HepG2 (cell line): ENCODE data around the gene TIMM10. TPM values are rescaled to one million over a fixed set of nuclear protein-coding genes. Genes with fewer than 3 reads are reported as not detected.

Experiments
- ATAC-seq: fragments of 200-7000 bp; cut with Tn5 transposase; 3 replicates; pipeline ENCODE4 v1.9.1; 2020; ENCODE audit warnings: mild to moderate bottlenecking, moderate library complexity
- BruUV-seq: library from RNA; stranded (reverse); fragments of 400-500 nt; replicated peaks from 2 replicates; lab custom pipeline; 2021; lab: Mats Ljungman, UMichigan
- CTCF ChIA-PET: fragments of 300-600 bp; formaldehyde crosslinking; extraction: SDS; loops from one replicate; lab custom pipeline; 2021; ENCODE audit warnings: low total read pairs, inconsistent platforms, low intra/inter-chr PET ratio; lab: Yijun Ruan, JAX
- POLR2A ChIA-PET: fragments of 350-600 bp; sonication (Branson Sonifier 250); formaldehyde crosslinking; loops from one replicate; lab custom pipeline; 2020; ENCODE audit warnings: antibody characterized with exemption, inconsistent platforms; lab: Yijun Ruan, JAX
- DNase-seq: peaks from one replicate; pipeline ENCODE4 v3.0.0-alpha.2; 2015; ENCODE audit warnings: low spot score
- FAIRE-seq: peaks from 3 replicates; lab custom pipeline; 2011; peaks lifted over from hg19 to GRCh38; lab: Jason Lieb, UNC
- H2AFZ ChIP-seq: one replicate; pipeline ENCODE4 v1.6.1; 2011; ENCODE audit warnings: low read length, inconsistent platforms
- H3K27ac ChIP-seq: fragments of 300-600 bp; 3 replicates; pipeline ENCODE4 v1.8.0; 2011; ENCODE audit warnings: mixed run types, mild to moderate bottlenecking, mixed read lengths, low read length, inconsistent platforms; ENCODE audit not compliant: insufficient read depth; ENCODE audit errors: extremely low read length
- H3K27me3 ChIP-seq, 2 experiments: fragments of 200-600 bp in 1 of 2; 2 replicates in 1 of 2; 3 replicates in 1 of 2; pipeline versions ENCODE4 v1.6.0 to v1.8.0; 2011; ENCODE audit warnings: low read length in 2 of 2, mild to moderate bottlenecking in 2 of 2, moderate library complexity in 2 of 2, inconsistent platforms in 1 of 2; ENCODE audit not compliant: insufficient read depth in 2 of 2, control insufficient read depth in 1 of 2
- H3K36me3 ChIP-seq, 2 experiments: fragments of 200-600 bp in 1 of 2; replicated peaks in 1 of 2; 2 replicates in 1 of 2; 3 replicates in 1 of 2; pipeline versions ENCODE4 v1.5.1 to v1.8.0; 2011; ENCODE audit warnings: low read length in 2 of 2, inconsistent platforms in 1 of 2; ENCODE audit not compliant: insufficient read depth in 2 of 2, control insufficient read depth in 1 of 2
- H3K4me1 ChIP-seq: 2 replicates; pipeline ENCODE4 v1.5.1; 2012; ENCODE audit warnings: low read length, inconsistent platforms; ENCODE audit not compliant: insufficient read depth
- H3K4me2 ChIP-seq: 2 replicates; pipeline ENCODE4 v1.6.0; 2011; ENCODE audit warnings: low read depth, low read length, inconsistent platforms
- H3K4me3 ChIP-seq, 3 experiments: fragments of 200-600 bp in 1 of 3; sonication (generic), shearing (Covaris generic) in 1 of 3; replicated peaks in 1 of 3; 2 replicates each; pipeline ENCODE4 v1.5.1; 2011 to 2016; ENCODE audit warnings: low read length in 3 of 3, inconsistent platforms in 2 of 3, low read depth in 2 of 3, mild to moderate bottlenecking in 2 of 3, control low read depth in 1 of 3, mixed read lengths in 1 of 3; ENCODE audit not compliant: insufficient read depth in 1 of 3
- H3K79me2 ChIP-seq: one replicate; pipeline ENCODE4 v1.6.1; 2011; ENCODE audit warnings: low read length, inconsistent platforms; ENCODE audit not compliant: insufficient read depth
- H3K9ac ChIP-seq: 2 replicates; pipeline ENCODE4 v1.6.0; 2011; ENCODE audit warnings: mild to moderate bottlenecking, low read depth, low read length, inconsistent platforms; ENCODE audit not compliant: insufficient read depth
- H3K9me3 ChIP-seq: 2 replicates; pipeline ENCODE4 v1.5.1; 2012; ENCODE audit warnings: mild to moderate bottlenecking, low read length
- H4K20me1 ChIP-seq: 2 replicates; pipeline ENCODE4 v1.6.0; 2011; ENCODE audit warnings: inconsistent platforms, mild to moderate bottlenecking, low read length, moderate library complexity; ENCODE audit not compliant: insufficient read depth
- LCORL ChIP-seq, 2 experiments: fragments of 450-650 bp in 1 of 2; sonication (generic) in 1 of 2; formaldehyde crosslinking in 1 of 2; IDR thresholded peaks; 2 replicates each; pipeline versions ENCODE4 v1.5.0 to v1.6.1; 2017 to 2020; ENCODE audit warnings: antibody characterized with exemption in 1 of 2, missing genetic modification reagents in 1 of 2
- NCOR1 ChIP-seq: fragments of 200-600 bp; sonication (generic); IDR thresholded peaks from 2 replicates; pipeline ENCODE4 v1.7.0; 2017; ENCODE audit warnings: antibody characterized with exemption, low read length, borderline replicate concordance
- NFKB2 ChIP-seq: sonication (generic); formaldehyde crosslinking; IDR thresholded peaks from 2 replicates; pipeline ENCODE4 v1.4.0; 2020; ENCODE audit warnings: missing genetic modification reagents, borderline replicate concordance
- NFYC ChIP-seq: IDR thresholded peaks from 2 replicates; pipeline ENCODE4 v1.6.1; 2016; ENCODE audit warnings: missing genetic modification reagents, missing compliant biosample characterization
- PHF8 ChIP-seq: sonication (generic); formaldehyde crosslinking; IDR thresholded peaks from 2 replicates; pipeline ENCODE4 v1.5.0; 2020; ENCODE audit warnings: missing genetic modification reagents
- POGZ ChIP-seq: sonication (generic); formaldehyde crosslinking; IDR thresholded peaks from 2 replicates; pipeline ENCODE4 v1.4.0; 2020; ENCODE audit warnings: mild to moderate bottlenecking, missing genetic modification reagents
- PTBP1 ChIP-seq: fragments of 200-400 bp; formaldehyde crosslinking; IDR thresholded peaks from 2 replicates; pipeline ENCODE4 v1.6.1; 2018; ENCODE audit warnings: low read length, low read depth; ENCODE audit not compliant: poor library complexity, severe bottlenecking
- SKI ChIP-seq: fragments of 450-650 bp; IDR thresholded peaks from one replicate; pipeline ENCODE4 v1.6.1; 2018; ENCODE audit warnings: mild to moderate bottlenecking; ENCODE audit not compliant: partially characterized antibody
- SNRNP70 ChIP-seq: fragments of 200-400 bp; formaldehyde crosslinking; IDR thresholded peaks from 2 replicates; pipeline ENCODE4 v1.6.1; 2017; ENCODE audit warnings: mild to moderate bottlenecking, low read depth, low read length, moderate library complexity
- ZNF235 ChIP-seq: sonication (generic); formaldehyde crosslinking; IDR thresholded peaks from 2 replicates; pipeline ENCODE4 v1.8.1; 2023; ENCODE audit warnings: mild to moderate bottlenecking, missing genetic modification reagents, borderline replicate concordance
- ZNF713 ChIP-seq: sonication (generic); formaldehyde crosslinking; IDR thresholded peaks from 2 replicates; pipeline ENCODE4 v1.4.0; 2020; ENCODE audit warnings: mild to moderate bottlenecking, missing genetic modification reagents
- WGBS: methylation state at CpG from one replicate; pipeline ENCODE4 v1.1.6; 2017; ENCODE audit warnings: low lambda C conversion rate; 5-methylcytosine and 5-hydroxymethylcytosine counted together
- in situ Hi-C: cut with HindIII; loops from 2 replicates; pipeline ENCODE4 v1.10.0; 2017; ENCODE audit warnings: low pct_unique_long_range_greater_than_20kb; ENCODE audit not compliant: extremely low pct_ligation_motif_present
- intact Hi-C: fragments of 100-400 bp; cut with micrococcal nuclease; formaldehyde crosslinking; loops from one replicate; pipeline ENCODE4 v1.10.0; 2022; ENCODE audit not compliant: unreplicated experiment
- polyA plus RNA-seq, 8 experiments: library from polyadenylated mRNA; depleted of rRNA in 3 of 8; stranded (reverse) in 7 of 8; unstranded in 1 of 8; fragments of >200 nt; fragmentation: Illumina TruSeq in 4 of 8; extraction: Trizol in 4 of 8; gene quantifications; 2 replicates each; pipeline versions ENCODE4 v1.2.1 to v1.2.3, GENCODE V29; 2011 to 2016; ENCODE audit warnings: low read depth in 4 of 8, missing spikeins in 1 of 8, mixed read lengths in 1 of 8; ENCODE audit not compliant: insufficient read depth in 1 of 8
- total RNA-seq, 5 experiments: library from RNA; depleted of rRNA; stranded (reverse); fragments of >200 nt; fragmentation: Illumina TruSeq; extraction: Trizol; gene quantifications; 2 replicates each; pipeline ENCODE4 v1.2.3, GENCODE V29; 2016; ENCODE audit warnings: low read depth in 1 of 5
- TF ChIP-seq, protein P1 (sequence below): IDR thresholded peaks from 2 replicates; pipeline ENCODE4 v1.6.1; 2016; ENCODE audit warnings: low read depth, control low read depth
- TF ChIP-seq, protein P2 (sequence below): sonication (generic); formaldehyde crosslinking; IDR thresholded peaks from 2 replicates; pipeline ENCODE4 v1.4.0; 2020; ENCODE audit warnings: low read depth, missing genetic modification reagents
- TF ChIP-seq, protein P3 (sequence below): sonication (generic); formaldehyde crosslinking; IDR thresholded peaks from 2 replicates; pipeline ENCODE4 v1.9.0; 2022; ENCODE audit warnings: missing genetic modification reagents, mild to moderate bottlenecking, borderline replicate concordance

TIMM10 gene
- total and polyA plus RNA-seq, 2 of the 13 experiments (the other 11 are each of a cell fraction or from before 2014, with no cell fraction given) = 67.8 to 82.2 TPM

DNA sequence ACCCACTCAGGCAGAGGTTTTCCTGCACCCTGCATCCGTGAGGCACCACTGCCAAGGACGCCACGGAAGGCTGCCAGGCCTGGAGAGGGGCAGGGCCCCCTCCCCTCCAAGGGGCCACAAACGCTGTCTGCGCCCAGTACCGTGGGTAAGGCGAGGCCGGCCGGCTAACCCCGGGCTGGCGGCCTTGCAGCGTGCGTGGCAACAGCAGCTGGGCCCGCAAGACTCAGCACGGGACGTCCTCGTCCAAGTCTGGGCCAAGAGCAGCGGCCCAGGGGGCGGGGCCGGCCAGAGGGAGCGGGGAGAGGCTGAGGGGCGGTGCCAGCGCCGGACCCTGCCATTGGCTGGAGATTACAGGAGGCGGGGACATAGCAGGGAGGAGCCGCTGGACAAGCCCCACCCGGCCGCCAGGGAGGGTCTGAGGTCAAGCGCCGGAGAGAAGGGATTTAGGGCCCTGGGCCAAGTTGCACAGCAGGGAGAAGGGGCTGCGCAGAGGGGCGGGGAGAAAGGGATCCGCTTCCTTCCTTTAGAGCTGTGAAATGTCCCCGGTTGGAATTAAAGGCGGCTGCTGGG lies 31.1 kb downstream of the TIMM10 start:
- H3K27ac ChIP-seq = peak overlapping the region; percentile 97
- H3K4me3 ChIP-seq = peak overlapping the region in 1 of 3 experiments; percentile 5; a peak in 1 of 6 replicates
- H3K27me3 ChIP-seq = no peaks in the 10 kb centered on the region
- ChIA-PET CTCF (no interaction called here), POLR2A (interaction anchor here (1.0 to 9.7 kb wide), 4 partner anchors 16 to 163 kb away, joined by 3 to 111 read pairs (median 3); partner anchors contain the start of gene SLC43A1)
- peaks cover 36% of the 10 kb centered on the region for H3K79me2 ChIP-seq
- DNase-seq = peak; percentile 84
- intact Hi-C loops = no loop called here
- H3K9ac ChIP-seq = peak overlapping the region; percentile 16; the same call in 1 of the 2 replicates
- FAIRE-seq = peak; percentile 44
- H3K36me3 ChIP-seq = peaks cover 15 to 53% of the 10 kb centered on the region in 2 experiments
- peaks cover 8% of the 10 kb centered on the region for H4K20me1 ChIP-seq
- no TSS peak for BruUV-seq
- WGBS = 26% methylated on average over 15 of the region's 35 CpGs
- in situ Hi-C loops = no loop called here
- H3K4me2 ChIP-seq = peak overlapping the region; percentile 46
- H3K4me1 ChIP-seq = peaks cover 94% of the 10 kb centered on the region
- ATAC-seq = peak; percentile 77
- no peak overlapping the region for H2AFZ ChIP-seq
- no peaks in the 10 kb centered on the region for H3K9me3 ChIP-seq
- TF ChIP-seq POGZ (CRISPR knock-in tag) (0 out of 2 replicates have a peak, but pooled peaks have one; percentile 27), ZNF235 (CRISPR knock-in tag) (no peak), SKI (peak; percentile 29), PHF8 (CRISPR knock-in tag) (0 out of 2 replicates have a peak, but pooled peaks have one; percentile 34), PTBP1 (peak; percentile 68), NFKB2 (CRISPR knock-in tag) (no peak), SNRNP70 (no peak), NCOR1 (peak; percentile 15; the same call in 1 of the 2 replicates), ZNF713 (no peak), LCORL (IDR thresholded peaks at IDR 0.05) (no peak), LCORL (CRISPR knock-in tag; IDR thresholded peaks at IDR 0.05) (0 out of 2 replicates have a peak, but pooled peaks have one; percentile 23), NFYC (CRISPR knock-in tag) (peak; percentile 67)
- TF ChIP-seq, protein P1, sequence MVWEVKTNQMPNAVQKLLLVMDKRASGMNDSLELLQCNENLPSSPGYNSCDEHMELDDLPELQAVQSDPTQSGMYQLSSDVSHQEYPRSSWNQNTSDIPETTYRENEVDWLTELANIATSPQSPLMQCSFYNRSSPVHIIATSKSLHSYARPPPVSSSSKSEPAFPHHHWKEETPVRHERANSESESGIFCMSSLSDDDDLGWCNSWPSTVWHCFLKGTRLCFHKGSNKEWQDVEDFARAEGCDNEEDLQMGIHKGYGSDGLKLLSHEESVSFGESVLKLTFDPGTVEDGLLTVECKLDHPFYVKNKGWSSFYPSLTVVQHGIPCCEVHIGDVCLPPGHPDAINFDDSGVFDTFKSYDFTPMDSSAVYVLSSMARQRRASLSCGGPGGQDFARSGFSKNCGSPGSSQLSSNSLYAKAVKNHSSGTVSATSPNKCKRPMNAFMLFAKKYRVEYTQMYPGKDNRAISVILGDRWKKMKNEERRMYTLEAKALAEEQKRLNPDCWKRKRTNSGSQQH = no peak
- TF ChIP-seq, protein P2, sequence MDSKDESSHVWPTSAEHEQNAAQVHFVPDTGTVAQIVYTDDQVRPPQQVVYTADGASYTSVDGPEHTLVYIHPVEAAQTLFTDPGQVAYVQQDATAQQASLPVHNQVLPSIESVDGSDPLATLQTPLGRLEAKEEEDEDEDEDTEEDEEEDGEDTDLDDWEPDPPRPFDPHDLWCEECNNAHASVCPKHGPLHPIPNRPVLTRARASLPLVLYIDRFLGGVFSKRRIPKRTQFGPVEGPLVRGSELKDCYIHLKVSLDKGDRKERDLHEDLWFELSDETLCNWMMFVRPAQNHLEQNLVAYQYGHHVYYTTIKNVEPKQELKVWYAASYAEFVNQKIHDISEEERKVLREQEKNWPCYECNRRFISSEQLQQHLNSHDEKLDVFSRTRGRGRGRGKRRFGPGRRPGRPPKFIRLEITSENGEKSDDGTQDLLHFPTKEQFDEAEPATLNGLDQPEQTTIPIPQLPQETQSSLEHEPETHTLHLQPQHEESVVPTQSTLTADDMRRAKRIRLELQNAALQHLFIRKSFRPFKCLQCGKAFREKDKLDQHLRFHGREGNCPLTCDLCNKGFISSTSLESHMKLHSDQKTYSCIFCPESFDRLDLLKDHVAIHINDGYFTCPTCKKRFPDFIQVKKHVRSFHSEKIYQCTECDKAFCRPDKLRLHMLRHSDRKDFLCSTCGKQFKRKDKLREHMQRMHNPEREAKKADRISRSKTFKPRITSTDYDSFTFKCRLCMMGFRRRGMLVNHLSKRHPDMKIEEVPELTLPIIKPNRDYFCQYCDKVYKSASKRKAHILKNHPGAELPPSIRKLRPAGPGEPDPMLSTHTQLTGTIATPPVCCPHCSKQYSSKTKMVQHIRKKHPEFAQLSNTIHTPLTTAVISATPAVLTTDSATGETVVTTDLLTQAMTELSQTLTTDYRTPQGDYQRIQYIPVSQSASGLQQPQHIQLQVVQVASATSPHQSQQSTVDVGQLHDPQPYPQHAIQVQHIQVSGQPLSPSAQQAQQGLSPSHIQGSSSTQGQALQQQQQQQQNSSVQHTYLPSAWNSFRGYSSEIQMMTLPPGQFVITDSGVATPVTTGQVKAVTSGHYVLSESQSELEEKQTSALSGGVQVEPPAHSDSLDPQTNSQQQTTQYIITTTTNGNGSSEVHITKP (CRISPR knock-in tag) = 0 out of 2 replicates have a peak, but pooled peaks have one; percentile 53
- TF ChIP-seq, protein P3, sequence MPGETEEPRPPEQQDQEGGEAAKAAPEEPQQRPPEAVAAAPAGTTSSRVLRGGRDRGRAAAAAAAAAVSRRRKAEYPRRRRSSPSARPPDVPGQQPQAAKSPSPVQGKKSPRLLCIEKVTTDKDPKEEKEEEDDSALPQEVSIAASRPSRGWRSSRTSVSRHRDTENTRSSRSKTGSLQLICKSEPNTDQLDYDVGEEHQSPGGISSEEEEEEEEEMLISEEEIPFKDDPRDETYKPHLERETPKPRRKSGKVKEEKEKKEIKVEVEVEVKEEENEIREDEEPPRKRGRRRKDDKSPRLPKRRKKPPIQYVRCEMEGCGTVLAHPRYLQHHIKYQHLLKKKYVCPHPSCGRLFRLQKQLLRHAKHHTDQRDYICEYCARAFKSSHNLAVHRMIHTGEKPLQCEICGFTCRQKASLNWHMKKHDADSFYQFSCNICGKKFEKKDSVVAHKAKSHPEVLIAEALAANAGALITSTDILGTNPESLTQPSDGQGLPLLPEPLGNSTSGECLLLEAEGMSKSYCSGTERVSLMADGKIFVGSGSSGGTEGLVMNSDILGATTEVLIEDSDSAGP (CRISPR knock-in tag) = peak; percentile 51; the same call in 1 of the 2 replicates
